Large intestine (tissue), 3 donors: Measurements from ENCODE around the gene CRTC1. TPM values are rescaled to one million over a fixed set of nuclear protein-coding genes. Genes with fewer than 3 reads are reported as not detected.

Experiments used
- DNase-seq, 2 donors: peaks; one replicate each; pipeline versions ENCODE4 v3.0.0 to v3.0.0-alpha.2; 2013
- H3K27ac ChIP-seq: one replicate; pipeline ENCODE4 v1.5.1; 2013; ENCODE audit warnings: low read length
- H3K27me3 ChIP-seq: 2 replicates; pipeline ENCODE4 v1.6.1; 2013; ENCODE audit warnings: low read length; ENCODE audit not compliant: control insufficient read depth, insufficient read depth
- H3K36me3 ChIP-seq: 2 replicates; pipeline ENCODE4 v1.6.1; 2013; ENCODE audit warnings: low read length; ENCODE audit not compliant: control insufficient read depth, insufficient read depth
- H3K4me1 ChIP-seq: one replicate; pipeline ENCODE4 v1.6.1; 2013; ENCODE audit warnings: low read length; ENCODE audit not compliant: control insufficient read depth, insufficient read depth
- H3K4me3 ChIP-seq: one replicate; pipeline ENCODE4 v1.5.1; 2013; ENCODE audit warnings: low read length
- H3K9me3 ChIP-seq: one replicate; pipeline ENCODE4 v1.6.1; 2013; ENCODE audit warnings: mild to moderate bottlenecking, low read depth, low read length, moderate library complexity; ENCODE audit not compliant: control insufficient read depth
- whole genome bisulfite sequencing: methylation state at CpG from one replicate; pipeline ENCODE4 v1.1.5; 2013; ENCODE audit warnings: low lambda C conversion rate; ENCODE audit not compliant: insufficient coverage; 5-methylcytosine and 5-hydroxymethylcytosine counted together
- polyA plus RNA-seq: library from polyadenylated mRNA; unstranded; fragments of 120-200 nt; gene quantifications from one replicate; pipeline ENCODE4 v1.2.1, GENCODE V29; 2013

The CRTC1 gene
- polyA plus RNA-seq, 1 donor, result 21.5 TPM

DNA sequence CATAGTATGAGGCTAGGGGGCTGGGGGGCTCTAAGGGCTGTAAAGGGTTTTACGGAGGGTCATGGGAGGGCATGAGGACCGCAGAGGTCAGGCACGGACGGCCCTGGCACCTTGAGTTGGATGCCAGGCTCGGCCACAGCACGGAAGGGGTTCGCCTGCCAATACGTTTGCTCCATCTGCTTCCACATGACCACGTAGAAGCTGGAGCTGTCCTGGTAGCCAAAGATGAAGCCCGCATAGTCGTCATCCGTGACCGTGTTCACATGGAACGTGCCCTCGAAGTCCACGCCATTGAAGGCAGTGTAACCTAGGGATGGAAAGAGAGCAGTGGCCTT is 101.3 kb downstream of the CRTC1 start:
- Histone ChIP-seq H3K4me3 (no peak overlapping the region), H3K9me3 (peaks cover 11% of the 10 kb centered on the region), H3K4me1 (peaks cover 13% of the 10 kb centered on the region), H3K27ac (no peak overlapping the region), H3K27me3 (peaks cover 43% of the 10 kb centered on the region), H3K36me3 (no peaks in the 10 kb centered on the region)
- no CpG with 5 or more reads among the region's 16 CpGs for WGBS
- DNase-seq, result no peak

DNA sequence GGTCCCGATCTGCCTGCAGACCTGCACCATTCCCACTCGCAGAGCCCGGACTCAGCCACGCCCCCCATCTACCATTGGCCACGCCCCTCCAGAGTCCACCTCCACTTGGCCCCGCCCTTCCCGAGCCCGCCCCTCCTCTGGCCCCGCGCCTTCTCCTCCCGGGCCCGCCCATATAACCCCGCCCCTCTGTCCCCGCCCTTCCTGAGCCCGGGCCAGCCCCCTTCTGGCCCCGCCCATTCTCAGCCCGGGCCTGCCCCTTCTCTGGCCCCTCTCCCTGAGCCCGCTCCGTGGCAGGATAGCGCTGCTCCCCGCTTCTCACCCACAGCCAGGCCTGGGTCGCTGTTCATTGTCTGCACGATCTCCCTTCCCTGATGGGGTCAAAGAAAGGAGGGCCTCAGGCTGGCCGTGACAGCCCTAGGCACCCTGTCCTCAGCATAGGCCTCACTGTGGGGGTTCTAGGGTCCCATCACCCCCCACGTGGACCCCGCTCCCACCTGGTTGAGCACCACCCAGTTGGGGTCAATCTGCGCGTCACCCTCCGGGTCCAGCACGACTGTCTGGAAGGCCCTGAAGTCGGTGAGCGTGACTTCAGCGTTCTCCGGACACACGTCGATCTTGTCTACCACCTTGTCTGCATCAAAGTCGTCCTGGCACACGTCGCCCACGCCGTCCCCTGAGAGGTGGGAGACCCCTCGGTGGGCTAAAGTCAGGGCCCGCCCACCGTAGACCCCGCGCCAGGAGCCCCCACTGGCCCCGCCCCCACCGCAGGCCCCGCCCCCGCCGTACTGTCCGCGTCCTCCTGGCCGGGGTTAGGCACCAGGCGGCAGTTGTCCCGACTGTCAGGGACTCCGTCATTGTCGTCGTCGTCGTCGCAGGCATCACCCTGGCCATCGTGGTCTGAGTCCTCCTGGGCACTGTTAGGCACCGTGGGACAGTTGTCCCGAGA is 102.0 kb downstream of the CRTC1 start:
- no peaks in the 10 kb centered on the region for H3K36me3 ChIP-seq
- DNase-seq, result peak; percentile 75 to 77
- peak overlapping the region; percentile 0 for H3K4me3 ChIP-seq
- peaks cover 13% of the 10 kb centered on the region for H3K9me3 ChIP-seq
- peaks cover 50% of the 10 kb centered on the region for H3K27me3 ChIP-seq
- no peak overlapping the region for H3K27ac ChIP-seq
- H3K4me1 ChIP-seq, result peaks cover 15% of the 10 kb centered on the region
- WGBS, result no CpG with 5 or more reads among the region's 65 CpGs

DNA sequence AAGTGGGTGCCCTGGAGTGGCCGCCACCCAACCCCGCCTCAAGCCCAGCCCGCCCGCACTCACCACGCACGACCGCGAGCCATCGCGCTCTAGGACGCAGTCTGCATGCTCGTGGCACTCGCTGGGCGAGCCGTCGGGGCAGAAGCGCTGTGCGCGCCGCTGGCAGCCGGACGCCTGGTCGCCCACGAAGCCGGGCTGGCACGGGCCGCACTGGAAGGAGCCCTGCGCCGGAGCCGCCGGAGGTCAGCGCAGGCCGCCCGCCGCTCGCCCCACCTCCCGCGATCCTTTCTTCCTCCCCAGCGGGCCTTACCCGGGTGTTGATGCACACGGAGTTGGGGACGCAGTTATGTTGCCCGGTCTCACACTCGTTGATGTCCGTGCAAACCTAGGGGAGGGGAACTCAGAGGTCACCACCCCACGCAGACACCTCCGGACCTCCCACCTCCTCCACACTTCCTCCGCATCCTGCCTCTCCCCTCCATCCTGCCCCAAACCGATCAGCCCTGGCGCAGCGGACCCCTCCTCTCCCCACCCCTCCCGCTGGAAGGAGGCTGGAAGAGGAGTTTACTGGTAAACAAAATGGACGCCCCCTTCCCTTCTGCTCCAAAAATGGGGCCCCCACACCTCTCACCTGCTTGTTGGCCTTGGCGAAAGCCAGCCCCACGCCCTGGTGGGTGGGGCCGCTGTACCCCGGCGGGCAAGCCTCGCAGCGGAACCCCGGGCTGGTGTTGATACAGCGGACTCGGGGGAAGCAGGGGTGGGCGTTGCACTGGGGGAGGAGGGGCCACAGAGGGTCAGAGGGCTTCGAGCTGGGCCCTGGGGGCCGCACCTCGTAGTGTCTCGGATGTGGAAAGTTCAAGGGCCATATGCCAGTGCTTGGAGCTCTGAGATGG is 105.3 kb downstream of the CRTC1 start:
- no peak overlapping the region for H3K27ac ChIP-seq
- H3K36me3 ChIP-seq, result no peaks in the 10 kb centered on the region
- H3K4me1 ChIP-seq, result peaks cover 24% of the 10 kb centered on the region
- H3K27me3 ChIP-seq, result peaks cover 79% of the 10 kb centered on the region
- WGBS, result no CpG with 5 or more reads among the region's 68 CpGs
- H3K9me3 ChIP-seq, result peaks cover 23% of the 10 kb centered on the region
- no peak for DNase-seq
- H3K4me3 ChIP-seq, result no peak overlapping the region

DNA sequence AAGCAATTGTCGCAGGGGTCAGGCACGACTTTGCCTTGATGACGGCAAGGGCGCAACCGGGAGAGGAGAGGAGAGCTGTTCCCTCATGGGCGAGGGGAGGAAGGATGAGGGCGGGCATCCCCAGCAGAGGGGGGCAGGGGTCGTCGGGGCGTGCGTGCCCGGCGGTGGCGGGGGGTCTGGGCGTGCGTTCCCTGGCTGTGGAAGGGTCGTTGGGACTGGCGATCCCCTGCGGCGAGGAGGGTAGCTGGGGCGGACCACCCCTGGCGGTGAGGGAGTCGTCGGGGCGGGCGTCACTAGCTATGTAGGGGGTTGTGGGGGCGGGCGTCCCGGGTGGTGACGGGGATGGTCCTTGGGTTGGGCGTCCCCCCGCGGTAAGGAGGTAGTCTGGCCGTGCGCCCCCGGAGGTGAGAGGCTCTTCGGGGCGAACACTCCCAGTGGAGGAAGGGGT is 106.0 kb downstream of the CRTC1 start:
- no peak overlapping the region for H3K4me3 ChIP-seq
- WGBS, result no CpG with 5 or more reads among the region's 38 CpGs
- H3K27me3 ChIP-seq, result peaks cover 79% of the 10 kb centered on the region

DNA sequence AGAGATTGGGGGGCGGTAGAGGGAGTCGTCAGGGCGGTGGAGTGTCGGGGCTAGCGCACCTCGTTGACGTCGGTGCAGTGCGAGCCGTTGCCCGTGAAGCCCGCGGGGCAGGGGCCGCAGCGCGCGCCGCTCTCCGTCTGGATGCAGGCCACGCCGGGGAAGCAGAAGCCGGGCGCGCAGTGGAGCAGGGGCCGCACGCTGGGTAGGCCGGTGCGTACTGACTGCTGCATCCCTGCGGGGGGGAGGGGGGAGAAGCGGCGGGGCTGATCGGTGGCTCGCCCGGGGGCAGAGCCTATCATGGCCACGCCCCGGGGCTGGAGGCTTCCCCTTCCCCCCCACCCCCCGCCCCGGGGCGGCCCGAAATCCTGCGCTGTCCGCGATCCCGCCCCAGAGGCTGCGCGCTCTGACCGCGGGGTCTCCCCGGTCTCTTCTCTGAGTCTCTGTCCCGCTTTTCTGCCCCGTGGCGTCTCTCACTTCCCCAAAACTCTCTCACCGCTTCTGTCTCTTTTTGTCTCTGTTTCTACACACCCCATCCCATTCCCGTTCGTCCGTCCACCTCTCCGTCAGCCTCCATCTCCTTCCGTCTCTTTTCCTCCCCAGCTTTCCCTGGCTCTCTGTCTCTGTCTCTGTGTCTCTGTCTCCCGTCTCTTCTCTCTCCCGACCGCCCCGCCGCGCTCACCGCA is 106.5 kb downstream of the CRTC1 start:
- 4% methylated on average over 7 of the region's 65 CpGs for WGBS

More for the DNA sequence above, 106.0 kb downstream of the CRTC1 start:
- Histone ChIP-seq H3K9me3 (peaks cover 23% of the 10 kb centered on the region), H3K27ac (no peak overlapping the region), H3K4me1 (peaks cover 24% of the 10 kb centered on the region), H3K36me3 (no peaks in the 10 kb centered on the region)
- no peak for DNase-seq

DNA sequence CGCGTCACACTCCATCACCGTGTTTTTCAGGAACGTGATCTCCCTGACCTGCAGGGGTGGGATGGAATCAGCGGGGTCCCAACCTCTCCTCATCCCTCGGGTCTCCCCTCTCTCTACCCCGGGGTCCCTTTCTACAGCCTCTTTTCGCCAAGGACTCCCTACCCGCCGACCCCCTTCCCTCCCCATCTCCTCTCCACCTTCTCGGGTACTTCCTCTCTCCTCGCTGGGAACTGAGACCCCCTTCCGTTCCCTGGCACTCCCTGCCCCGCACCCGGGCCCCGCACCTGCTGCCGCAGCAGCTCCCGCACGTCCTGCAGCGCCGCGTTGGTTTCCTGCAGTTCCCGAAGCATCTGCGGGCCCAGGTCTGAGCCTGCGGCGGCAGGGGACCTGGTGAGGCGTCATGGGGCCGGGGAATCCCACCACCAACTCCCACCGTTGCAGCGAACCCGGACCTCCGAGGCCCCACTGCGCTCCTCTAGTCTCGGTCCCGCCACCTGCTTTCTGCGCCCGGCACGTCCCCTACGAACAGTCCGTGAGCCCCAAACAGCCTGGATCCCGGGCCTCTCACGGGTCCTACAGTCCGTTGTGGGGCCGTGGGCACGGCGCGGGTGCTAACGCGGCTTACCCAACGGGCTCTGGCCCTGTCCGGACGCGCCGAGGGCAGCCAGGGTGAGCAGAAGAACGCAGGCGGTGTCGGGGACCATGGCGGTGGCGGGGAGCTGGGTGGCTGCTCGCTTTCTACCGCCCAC is 107.3 kb downstream of the CRTC1 start, which contains the start of gene COMP:
Gene COMP (minus strand): TSS at position 740 of the 749 bp plus-strand sequence. CDS start 36 bp downstream, at position 704.
- DNase-seq, result no peak
- Histone ChIP-seq H3K36me3 (no peaks in the 10 kb centered on the region), H3K4me1 (peaks cover 28% of the 10 kb centered on the region), H3K4me3 (no peak within 1 kb of the TSS), H3K9me3 (peaks cover 23% of the 10 kb centered on the region), H3K27ac (no peak within 1 kb of the TSS), H3K27me3 (peaks cover 79% of the 10 kb centered on the region)
- WGBS, result no CpG with 5 or more reads among the region's 61 CpGs

More for the DNA sequence above, 106.5 kb downstream of the CRTC1 start:
- H3K36me3 ChIP-seq, result no peaks in the 10 kb centered on the region
- peaks cover 24% of the 10 kb centered on the region for H3K4me1 ChIP-seq
- peaks cover 23% of the 10 kb centered on the region for H3K9me3 ChIP-seq
- no peak overlapping the region for H3K4me3 ChIP-seq
- no peak overlapping the region for H3K27ac ChIP-seq
- H3K27me3 ChIP-seq, result peaks cover 78% of the 10 kb centered on the region
- no peak for DNase-seq

DNA sequence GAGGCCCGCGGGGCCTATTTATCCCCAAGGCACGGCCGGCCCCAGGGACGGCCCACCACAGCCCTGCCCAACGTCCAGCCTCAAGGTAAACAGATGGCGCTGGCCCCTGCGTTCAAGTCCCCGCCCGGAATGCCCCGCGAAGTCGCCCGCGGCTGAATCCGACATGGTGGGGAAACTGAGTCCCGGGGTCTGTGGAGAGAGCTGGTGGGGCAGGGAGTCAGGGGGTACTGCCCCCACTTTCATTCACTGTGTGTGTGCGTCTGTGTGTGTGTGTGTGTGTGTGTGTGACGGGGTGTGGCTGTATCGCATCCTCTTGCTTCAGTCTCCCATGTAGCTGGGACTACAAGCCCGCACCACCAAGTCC is 107.8 kb downstream of the CRTC1 start:
- H3K4me3 ChIP-seq, result no peak overlapping the region
- H3K36me3 ChIP-seq, result no peaks in the 10 kb centered on the region
- H3K27ac ChIP-seq, result no peak overlapping the region
- no peak for DNase-seq
- H3K9me3 ChIP-seq, result peaks cover 23% of the 10 kb centered on the region
- peaks cover 32% of the 10 kb centered on the region for H3K4me1 ChIP-seq
- no CpG with 5 or more reads among the region's 21 CpGs for WGBS
- peaks cover 78% of the 10 kb centered on the region for H3K27me3 ChIP-seq

DNA sequence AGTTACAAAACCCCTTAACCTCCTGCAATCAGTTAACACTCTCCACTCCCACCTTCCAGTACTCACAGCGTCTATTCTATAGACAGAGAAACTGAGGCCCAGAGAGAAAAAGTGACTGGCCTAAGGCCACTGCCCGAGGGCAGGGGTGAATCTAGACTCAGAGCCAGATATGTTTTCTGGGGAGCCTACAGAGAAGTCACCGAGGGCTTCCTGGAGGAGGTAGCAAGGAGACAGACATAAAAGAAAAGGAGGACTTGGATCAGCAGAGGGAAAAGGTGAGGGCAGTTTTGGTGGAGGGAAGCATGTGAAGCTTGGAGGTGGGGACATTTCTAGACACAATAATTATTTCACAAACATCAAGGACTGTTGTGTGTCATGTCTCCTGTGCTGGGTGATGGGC is 109.2 kb downstream of the CRTC1 start:
- Histone ChIP-seq H3K4me1 (peaks cover 37% of the 10 kb centered on the region), H3K4me3 (no peak overlapping the region), H3K27me3 (peaks cover 64% of the 10 kb centered on the region), H3K9me3 (peaks cover 17% of the 10 kb centered on the region), H3K36me3 (no peaks in the 10 kb centered on the region), H3K27ac (no peak overlapping the region)
- WGBS, result no CpG with 5 or more reads among the region's 3 CpGs
- DNase-seq, result no peak

DNA sequence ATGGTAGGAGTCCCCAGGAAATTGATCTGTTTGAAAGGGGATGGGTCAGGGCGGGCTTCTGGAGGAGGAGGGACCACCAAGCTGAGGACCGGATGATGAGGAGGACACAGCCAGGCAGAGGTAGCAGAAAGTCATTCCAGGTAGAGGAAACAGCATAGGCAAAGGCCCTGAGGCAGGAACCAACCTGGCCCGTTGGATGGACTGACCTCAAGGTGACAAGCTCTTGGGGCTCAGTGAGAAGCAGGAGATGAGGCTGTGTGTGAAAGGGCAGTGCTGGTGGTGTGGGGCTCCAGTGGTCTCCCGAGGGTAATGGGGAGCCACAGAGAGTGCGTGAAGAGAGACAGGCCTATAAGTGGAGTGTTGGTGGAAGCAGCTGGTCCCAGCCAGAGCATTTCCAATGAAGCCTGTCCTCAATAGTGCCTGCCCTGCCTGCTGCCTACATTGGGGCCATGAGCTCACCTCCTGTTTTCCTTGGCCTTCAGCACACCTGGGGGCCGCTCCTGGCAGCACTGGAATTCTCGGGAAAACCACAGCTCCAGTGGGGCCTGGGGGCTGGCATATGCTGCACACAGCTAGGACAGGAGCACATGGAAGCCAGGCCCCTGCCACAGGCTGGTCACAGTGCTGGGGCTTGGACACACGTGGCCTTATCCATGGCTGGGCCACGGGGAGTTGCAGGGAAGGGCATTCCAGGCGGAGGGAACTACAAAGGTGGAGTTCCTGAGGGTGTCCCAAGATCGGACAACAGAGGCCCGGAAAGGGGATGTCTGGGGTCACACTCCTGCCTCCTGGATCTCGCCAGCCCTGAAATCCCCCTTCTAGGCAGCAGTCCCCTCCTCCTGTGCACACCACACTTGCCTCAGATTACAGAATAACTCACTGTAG is 109.9 kb downstream of the CRTC1 start:
- H3K9me3 ChIP-seq, result peaks cover 12% of the 10 kb centered on the region
- peaks cover 39% of the 10 kb centered on the region for H3K4me1 ChIP-seq
- H3K4me3 ChIP-seq, result no peak overlapping the region
- no peaks in the 10 kb centered on the region for H3K36me3 ChIP-seq
- no peak for DNase-seq
- no CpG with 5 or more reads among the region's 13 CpGs for WGBS
- peaks cover 57% of the 10 kb centered on the region for H3K27me3 ChIP-seq
- H3K27ac ChIP-seq, result no peak overlapping the region
